WERI-Rb-1 (cell line): ENCODE results near the gene TNNI2.
A peak's percentile ranks its signal among the peaks of the same experiment; 100 is the strongest.
"Not testable (repeated sequence)": the region's sequence is repeated elsewhere in the genome, so short reads cannot be mapped to it uniquely, and the experiment has no call there.

Source experiments
- DNase-seq: peaks from one replicate; pipeline ENCODE4 v3.0.0-alpha.2; 2020
- H3K27ac ChIP-seq: fragments of 250-450 bp; sonication (Bioruptor Pico); 2 replicates; pipeline ENCODE4 v1.5.1; 2020; ENCODE audit warnings: mild to moderate bottlenecking, moderate library complexity
- H3K27me3 ChIP-seq: fragments of 250-450 bp; sonication (Bioruptor Pico); 2 replicates; pipeline ENCODE4 v1.5.1; 2021; ENCODE audit warnings: mild to moderate bottlenecking, low read depth, moderate library complexity; ENCODE audit not compliant: insufficient read depth, severe bottlenecking
- H3K36me3 ChIP-seq: fragments of 250-450 bp; sonication (Bioruptor Pico); 2 replicates; pipeline ENCODE4 v1.5.1; 2020; ENCODE audit warnings: mild to moderate bottlenecking, moderate library complexity
- H3K4me3 ChIP-seq: 2 replicates; pipeline ENCODE4 v1.5.1; 2011; ENCODE audit warnings: low read depth, mild to moderate bottlenecking, control low read depth, low read length
- H3K9me3 ChIP-seq: fragments of 250-450 bp; sonication (Bioruptor Pico); 2 replicates; pipeline ENCODE4 v1.5.1; 2021; ENCODE audit warnings: mild to moderate bottlenecking, moderate library complexity; ENCODE audit not compliant: severe bottlenecking
- TF ChIP-seq, protein P1 (sequence below): IDR thresholded peaks from 2 replicates; pipeline ENCODE4 v1.5.1; 2011; ENCODE audit warnings: low read depth, mild to moderate bottlenecking, control low read depth, inconsistent platforms, low read length

Gene TNNI2

DNA sequence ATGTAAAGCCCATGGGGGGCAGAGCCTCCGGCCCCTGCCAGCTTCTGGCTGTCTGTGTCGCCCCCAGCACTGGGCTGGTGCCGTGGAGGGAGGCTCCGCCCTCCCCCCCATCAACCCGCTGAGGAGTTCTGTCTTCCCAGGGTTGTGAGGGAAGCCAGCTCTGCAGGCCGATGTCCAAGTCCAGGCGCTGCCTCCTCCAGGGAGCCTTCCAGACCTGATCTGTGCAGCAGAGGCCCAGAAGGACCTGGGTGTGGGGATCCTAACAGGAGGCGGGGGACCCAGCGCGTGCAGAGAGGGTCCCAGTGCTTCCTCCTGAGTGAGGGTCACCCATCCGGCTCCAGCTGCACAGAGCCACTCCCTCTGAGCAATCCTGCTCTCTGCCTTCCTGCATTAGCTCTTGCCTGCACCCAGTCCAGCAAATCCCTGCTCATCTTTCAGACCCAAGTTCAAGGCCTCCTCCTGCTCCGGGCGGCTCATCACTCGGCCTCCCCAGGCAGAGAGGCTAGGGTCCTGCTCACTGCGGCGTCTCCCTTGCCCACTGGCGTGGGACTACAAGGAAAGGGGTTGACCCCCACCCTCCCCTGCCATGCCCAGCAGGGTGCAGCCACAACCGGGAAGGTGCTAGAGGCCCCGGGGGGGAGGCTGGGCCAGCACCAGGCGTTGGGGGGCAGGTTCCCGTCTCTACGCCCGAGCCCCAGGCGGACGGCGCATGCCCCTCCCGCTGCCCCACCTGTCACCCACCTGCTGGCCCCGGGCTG lies 36.5 kb downstream of the TNNI2 start:
- TF ChIP-seq, protein P1, sequence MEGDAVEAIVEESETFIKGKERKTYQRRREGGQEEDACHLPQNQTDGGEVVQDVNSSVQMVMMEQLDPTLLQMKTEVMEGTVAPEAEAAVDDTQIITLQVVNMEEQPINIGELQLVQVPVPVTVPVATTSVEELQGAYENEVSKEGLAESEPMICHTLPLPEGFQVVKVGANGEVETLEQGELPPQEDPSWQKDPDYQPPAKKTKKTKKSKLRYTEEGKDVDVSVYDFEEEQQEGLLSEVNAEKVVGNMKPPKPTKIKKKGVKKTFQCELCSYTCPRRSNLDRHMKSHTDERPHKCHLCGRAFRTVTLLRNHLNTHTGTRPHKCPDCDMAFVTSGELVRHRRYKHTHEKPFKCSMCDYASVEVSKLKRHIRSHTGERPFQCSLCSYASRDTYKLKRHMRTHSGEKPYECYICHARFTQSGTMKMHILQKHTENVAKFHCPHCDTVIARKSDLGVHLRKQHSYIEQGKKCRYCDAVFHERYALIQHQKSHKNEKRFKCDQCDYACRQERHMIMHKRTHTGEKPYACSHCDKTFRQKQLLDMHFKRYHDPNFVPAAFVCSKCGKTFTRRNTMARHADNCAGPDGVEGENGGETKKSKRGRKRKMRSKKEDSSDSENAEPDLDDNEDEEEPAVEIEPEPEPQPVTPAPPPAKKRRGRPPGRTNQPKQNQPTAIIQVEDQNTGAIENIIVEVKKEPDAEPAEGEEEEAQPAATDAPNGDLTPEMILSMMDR, result no peak

DNA sequence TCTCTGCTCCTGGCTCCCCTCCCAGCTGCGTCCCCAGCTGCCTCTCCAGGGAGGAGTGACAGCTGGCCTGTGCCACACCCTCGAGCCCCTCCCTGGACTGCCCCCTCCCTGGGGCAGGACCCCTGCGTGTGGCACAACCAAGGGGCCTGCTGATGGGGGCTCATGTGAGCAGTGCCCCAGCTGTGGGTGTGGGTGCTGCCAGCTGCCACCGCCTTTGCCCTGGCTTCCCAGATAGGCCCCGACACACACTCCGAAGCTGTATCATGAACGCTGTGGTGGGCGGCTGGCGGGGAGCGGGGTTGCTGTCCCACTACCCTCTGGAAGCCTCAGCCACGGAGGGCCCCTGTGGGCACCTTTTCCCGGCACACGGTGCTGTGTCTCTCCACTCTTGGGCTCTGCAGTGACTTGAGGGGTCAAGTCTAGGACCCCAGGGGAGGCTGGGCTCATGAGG lies 37.1 kb downstream of the TNNI2 start:
- not testable (repeated sequence) for H3K9me3 ChIP-seq, H3K36me3 ChIP-seq, DNase-seq, H3K4me3 ChIP-seq, H3K27ac ChIP-seq
- peaks cover 58% of the 10 kb centered on the region for H3K27me3 ChIP-seq

More for the DNA sequence above, 36.5 kb downstream of the TNNI2 start:
- DNase-seq, result no peak
- peaks cover 58% of the 10 kb centered on the region for H3K27me3 ChIP-seq
- no peaks in the 10 kb centered on the region for H3K9me3 ChIP-seq
- H3K36me3 ChIP-seq, result no peaks in the 10 kb centered on the region
- H3K4me3 ChIP-seq, result no peak overlapping the region
- no peak overlapping the region for H3K27ac ChIP-seq

DNA sequence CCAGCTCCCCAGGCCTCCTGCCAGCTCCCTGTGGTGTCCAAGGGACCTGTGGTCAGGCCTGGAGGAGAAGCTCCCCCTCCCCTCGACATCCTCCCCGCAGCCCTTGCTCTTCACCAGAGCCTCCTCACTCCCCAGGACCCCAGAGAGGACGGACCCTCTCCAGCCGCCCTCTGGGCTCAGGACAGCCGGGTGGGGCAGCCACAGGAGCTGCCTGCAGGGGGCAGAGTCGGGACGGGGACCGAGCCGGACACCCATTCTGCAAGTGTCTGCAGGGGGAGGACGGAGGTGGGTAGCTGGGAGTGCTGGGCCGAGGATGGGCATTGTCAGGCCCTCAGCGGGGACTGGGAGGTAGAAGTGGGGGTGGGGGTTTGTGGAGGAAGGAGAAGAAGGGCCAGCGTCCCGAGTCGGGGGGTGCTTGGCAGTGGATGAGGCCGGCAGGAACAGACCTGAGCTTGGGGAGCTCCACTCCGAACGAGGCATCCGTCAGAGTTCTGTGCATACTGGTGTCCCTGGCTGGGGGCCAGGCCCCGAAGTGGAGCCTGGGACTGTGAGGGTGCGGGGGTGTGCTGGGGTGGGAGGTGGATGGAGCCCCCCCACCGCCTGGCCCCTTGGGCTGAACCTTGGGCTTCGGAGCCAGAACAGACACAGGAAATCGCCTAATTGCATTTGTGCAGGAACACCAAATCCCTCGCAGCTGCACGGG lies 37.7 kb downstream of the TNNI2 start:
- Histone ChIP-seq H3K27me3 (peaks cover 59% of the 10 kb centered on the region), H3K9me3 (no peaks in the 10 kb centered on the region), H3K36me3 (no peaks in the 10 kb centered on the region), H3K4me3 (no peak overlapping the region), H3K27ac (no peak overlapping the region)
- DNase-seq, result peak; percentile 58
- TF ChIP-seq, protein P1, result peak; percentile 74

DNA sequence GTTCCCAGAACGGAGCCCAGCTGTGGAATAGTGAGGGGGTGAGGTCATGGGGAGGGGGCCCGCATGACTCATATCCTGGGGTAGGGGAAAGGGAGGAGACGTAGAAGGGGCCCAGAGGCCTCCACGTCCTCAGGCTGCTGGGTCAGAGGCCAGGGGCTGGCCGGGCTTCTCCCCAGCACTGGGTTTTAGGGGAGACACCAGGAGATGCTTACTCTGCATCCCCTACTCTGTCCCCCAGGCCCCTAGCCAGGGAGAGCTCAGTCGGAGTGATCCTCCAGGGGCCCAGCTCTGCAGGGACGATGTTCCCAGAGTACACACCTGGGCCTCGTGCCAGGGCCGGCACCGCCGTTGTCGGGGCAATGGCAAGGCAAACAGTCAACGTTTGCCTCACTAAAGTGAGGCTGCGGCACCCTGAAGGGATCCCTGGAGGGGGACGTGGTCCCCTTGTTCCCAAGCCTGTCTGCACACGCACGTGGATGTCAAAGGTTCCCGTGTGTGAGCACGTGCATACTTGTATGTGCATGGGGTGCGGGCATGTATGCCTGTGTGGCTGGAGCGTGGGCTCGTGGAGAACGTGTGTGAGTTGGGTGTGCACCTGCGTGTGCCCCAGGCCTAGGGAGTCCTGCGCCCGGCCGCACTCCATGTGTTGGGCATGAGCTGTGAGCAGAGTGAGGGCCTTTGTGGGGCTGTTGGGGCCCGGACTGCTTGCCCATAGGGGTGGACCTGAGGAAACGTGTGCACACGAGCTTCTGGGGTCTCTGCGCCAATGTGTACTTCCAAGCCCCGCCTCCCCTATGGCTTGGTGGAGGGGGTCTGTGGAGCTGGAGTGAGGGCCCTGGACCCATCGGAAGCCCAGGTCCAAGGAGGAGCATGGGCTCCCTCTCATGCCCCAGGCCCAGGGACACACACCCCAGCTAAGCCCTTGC lies 38.7 kb downstream of the TNNI2 start:
- TF ChIP-seq, protein P1, result no peak
- Histone ChIP-seq H3K27ac (no peak overlapping the region), H3K9me3 (no peaks in the 10 kb centered on the region), H3K4me3 (no peak overlapping the region), H3K27me3 (peaks cover 68% of the 10 kb centered on the region), H3K36me3 (no peaks in the 10 kb centered on the region)
- no peak for DNase-seq

DNA sequence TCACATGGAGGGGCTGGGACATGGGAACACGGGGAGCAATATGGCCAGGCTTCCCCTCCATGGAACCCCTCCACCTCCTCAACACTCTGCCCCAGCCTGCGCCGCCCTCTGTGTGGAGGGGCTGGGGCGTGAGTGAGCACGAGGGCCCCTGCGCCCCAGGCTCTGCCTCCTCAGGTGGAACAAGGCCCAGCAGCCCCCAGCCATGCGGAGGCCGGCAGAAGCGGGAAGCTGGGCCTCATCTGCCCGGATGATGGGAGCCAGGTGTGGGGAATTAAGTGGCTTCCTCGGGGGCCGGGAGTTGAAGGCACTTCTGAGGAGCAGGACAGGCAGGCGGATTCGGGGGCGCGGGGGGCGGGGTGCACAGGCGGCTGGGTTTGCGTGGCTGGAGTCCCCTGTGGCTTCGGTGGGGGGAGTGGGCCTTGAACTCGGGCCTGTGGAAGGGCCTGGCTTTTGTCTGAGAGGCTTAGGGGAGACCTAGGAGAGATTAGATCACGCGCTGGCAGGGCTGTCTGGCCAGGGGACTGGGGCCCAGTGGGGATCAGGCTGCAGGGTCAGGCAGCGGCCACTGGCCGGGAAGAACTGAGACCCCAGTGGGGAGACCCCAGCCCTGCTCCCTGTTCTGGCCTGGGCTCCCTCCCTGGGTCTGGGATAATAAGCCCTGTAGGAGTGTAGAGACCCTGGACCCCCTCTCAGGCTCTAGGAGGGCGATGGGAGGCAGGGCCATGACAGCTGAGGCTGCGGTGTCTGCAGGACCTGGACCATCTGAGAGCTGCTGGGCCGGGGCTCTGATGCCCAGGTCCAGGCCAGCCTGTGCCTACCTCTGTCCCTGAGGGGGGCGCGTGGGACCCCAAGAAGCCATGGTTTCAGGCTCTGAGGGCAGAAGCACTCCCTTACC lies 39.6 kb downstream of the TNNI2 start:
- H3K36me3 ChIP-seq, result no peaks in the 10 kb centered on the region
- no peak overlapping the region for H3K4me3 ChIP-seq
- H3K27me3 ChIP-seq, result peaks cover 71% of the 10 kb centered on the region
- DNase-seq, result no peak
- no peaks in the 10 kb centered on the region for H3K9me3 ChIP-seq
- TF ChIP-seq, protein P1, result no peak
- H3K27ac ChIP-seq, result no peak overlapping the region
